Lung (tissue), 12 donors: ENCODE results near the gene ADGRV1. TPM values are rescaled to one million over a fixed set of nuclear protein-coding genes. Genes with fewer than 3 reads are reported as not detected.

Experiments used
- ATAC-seq: fragments of 200-7000 bp; cut with Tn5 transposase; one replicate; pipeline ENCODE4 v1.9.1; 2020; ENCODE audit warnings: moderate number of reproducible peaks; ENCODE audit not compliant: insufficient read depth, low FRiP score
- DNase-seq, 3 donors: peaks; one replicate each; pipeline ENCODE4 v3.0.0-alpha.2; 2013 to 2017
- H3K27ac ChIP-seq, 2 donors: one replicate each; pipeline ENCODE4 v1.5.1; 2013; ENCODE audit warnings: mild to moderate bottlenecking in 2 of 2, moderate library complexity in 2 of 2, control low read depth in 1 of 2, inconsistent platforms in 1 of 2, low read depth in 1 of 2, low read length in 1 of 2
- H3K27me3 ChIP-seq, 3 donors: one replicate each; pipeline ENCODE4 v1.5.1; 2013; ENCODE audit warnings: low read length in 2 of 3; ENCODE audit not compliant: control insufficient read depth in 3 of 3, insufficient read depth in 3 of 3
- H3K36me3 ChIP-seq, 4 donors: one replicate each; pipeline ENCODE4 v1.5.1; 2013; ENCODE audit warnings: low read length in 4 of 4, mild to moderate bottlenecking in 1 of 4, moderate library complexity in 1 of 4; ENCODE audit not compliant: control insufficient read depth in 4 of 4, insufficient read depth in 4 of 4
- H3K4me1 ChIP-seq, 5 donors: one replicate each; pipeline ENCODE4 v1.5.1; 2013; ENCODE audit warnings: low read length in 5 of 5, mild to moderate bottlenecking in 2 of 5, moderate library complexity in 1 of 5; ENCODE audit not compliant: control insufficient read depth in 5 of 5, insufficient read depth in 5 of 5
- H3K4me3 ChIP-seq: one replicate; pipeline ENCODE4 v1.5.1; 2013; ENCODE audit warnings: mild to moderate bottlenecking, control low read depth, moderate library complexity
- H3K9ac ChIP-seq, 2 donors: one replicate each; pipeline ENCODE4 v1.5.1; 2013; ENCODE audit warnings: low read length in 2 of 2, control low read depth in 1 of 2; ENCODE audit not compliant: insufficient read depth in 1 of 2
- H3K9me3 ChIP-seq, 4 donors: one replicate each; pipeline ENCODE4 v1.5.1; 2013; ENCODE audit warnings: low read length in 3 of 4, mild to moderate bottlenecking in 1 of 4, moderate library complexity in 1 of 4; ENCODE audit not compliant: control insufficient read depth in 4 of 4, insufficient read depth in 3 of 4
- WGBS, 2 donors: extraction: QIAGEN DNeasy Blood & Tissue Kit; methylation state at CpG; one replicate each; pipeline ENCODE4 v1.1.7; 2013; 5-methylcytosine and 5-hydroxymethylcytosine counted together
- polyA plus RNA-seq, 2 donors: library from polyadenylated mRNA; stranded (reverse); fragments of 200-250 nt; gene quantifications; one replicate each; pipeline ENCODE4 v1.2.1, GENCODE V29; 2013
- total RNA-seq, 2 donors: library from RNA; depleted of rRNA in 1 of 2; stranded (reverse); fragments of >200 nt in 1 of 2; gene quantifications; one replicate each; pipeline ENCODE4 v1.2.1, GENCODE V29; 2014 to 2021
- TF ChIP-seq, protein P1 (sequence below): IDR thresholded peaks from 2 replicates; pipeline ENCODE4 v1.5.1; 2012; ENCODE audit warnings: mild to moderate bottlenecking; ENCODE audit errors: control extremely low read depth, extremely low read depth
- donor health status: control.
- donor health status: control.
- donor health status: Bipolar disorder and iron deficiency.
- donor health status: healthy.
- donor health status: DM: yes; HTN: yes; CAD: no.

ADGRV1 gene
- total and polyA plus RNA-seq, 4 donors, result 3.6 to 66.2 (median 28.2) TPM

GRCh38 chr5:90557391-90557790 lies 1.2 kb upstream of the ADGRV1 start:
- peaks cover 0 to 15% (median 3%) of the 10 kb centered on the region in 5 donors for H3K4me1 ChIP-seq
- H3K4me3 ChIP-seq, result no peak overlapping the region
- no peak overlapping the region for H3K9ac ChIP-seq
- no peak for DNase-seq
- H3K27me3 ChIP-seq, result peaks cover 0 to 48% (median 23%) of the 10 kb centered on the region in 3 donors
- TF ChIP-seq, protein P1, sequence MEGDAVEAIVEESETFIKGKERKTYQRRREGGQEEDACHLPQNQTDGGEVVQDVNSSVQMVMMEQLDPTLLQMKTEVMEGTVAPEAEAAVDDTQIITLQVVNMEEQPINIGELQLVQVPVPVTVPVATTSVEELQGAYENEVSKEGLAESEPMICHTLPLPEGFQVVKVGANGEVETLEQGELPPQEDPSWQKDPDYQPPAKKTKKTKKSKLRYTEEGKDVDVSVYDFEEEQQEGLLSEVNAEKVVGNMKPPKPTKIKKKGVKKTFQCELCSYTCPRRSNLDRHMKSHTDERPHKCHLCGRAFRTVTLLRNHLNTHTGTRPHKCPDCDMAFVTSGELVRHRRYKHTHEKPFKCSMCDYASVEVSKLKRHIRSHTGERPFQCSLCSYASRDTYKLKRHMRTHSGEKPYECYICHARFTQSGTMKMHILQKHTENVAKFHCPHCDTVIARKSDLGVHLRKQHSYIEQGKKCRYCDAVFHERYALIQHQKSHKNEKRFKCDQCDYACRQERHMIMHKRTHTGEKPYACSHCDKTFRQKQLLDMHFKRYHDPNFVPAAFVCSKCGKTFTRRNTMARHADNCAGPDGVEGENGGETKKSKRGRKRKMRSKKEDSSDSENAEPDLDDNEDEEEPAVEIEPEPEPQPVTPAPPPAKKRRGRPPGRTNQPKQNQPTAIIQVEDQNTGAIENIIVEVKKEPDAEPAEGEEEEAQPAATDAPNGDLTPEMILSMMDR, result no peak
- no peak overlapping the region for H3K27ac ChIP-seq
- no peaks in the 10 kb centered on the region for H3K36me3 ChIP-seq
- no peak for ATAC-seq
- no peaks in the 10 kb centered on the region for H3K9me3 ChIP-seq
- 22 to 23% methylated on average over 9 of the region's 9 CpGs for WGBS, 2 donors

DNA sequence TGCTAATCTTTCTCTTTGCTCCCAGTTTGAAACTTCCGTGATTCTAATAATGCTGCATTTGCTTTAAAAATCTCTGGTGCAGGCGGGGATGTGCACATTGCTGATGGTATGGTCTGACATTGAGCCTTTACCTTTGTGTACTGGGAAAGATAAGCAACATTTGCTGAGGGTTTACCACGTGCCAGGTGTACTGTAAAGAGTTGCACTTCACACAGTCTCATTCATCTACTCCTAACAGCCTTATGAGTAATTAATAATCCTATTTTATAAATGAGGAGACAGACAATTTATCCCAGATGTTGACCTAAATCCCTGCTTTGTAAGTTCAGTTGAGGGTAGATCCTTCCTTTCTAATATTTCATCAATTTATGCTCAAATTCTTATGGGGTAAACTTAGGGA lies 726 bp upstream of the ADGRV1 start:
- peak overlapping the region in 1 of 2 donors; percentile 27 for H3K27ac ChIP-seq
- ATAC-seq (no peak), DNase-seq (peak in 1 of 3 donors; percentile 14)
- no peak overlapping the region for H3K4me3 ChIP-seq
- no peaks in the 10 kb centered on the region for H3K9me3 ChIP-seq
- no peak overlapping the region for H3K9ac ChIP-seq
- H3K36me3 ChIP-seq, result no peaks in the 10 kb centered on the region
- TF ChIP-seq, protein P1, result no peak
- WGBS, 2 donors, result 11 to 16% methylated on average over 3 of the region's 3 CpGs
- H3K27me3 ChIP-seq, result peaks cover 0 to 48% (median 23%) of the 10 kb centered on the region in 3 donors
- H3K4me1 ChIP-seq, result peaks cover 0 to 15% (median 3%) of the 10 kb centered on the region in 5 donors

GRCh38 chr5:90560771-90561170 lies 2.2 kb downstream of the ADGRV1 start:
- TF ChIP-seq, protein P1, result no peak
- Histone ChIP-seq H3K4me3 (no peak overlapping the region), H3K36me3 (no peaks in the 10 kb centered on the region), H3K9me3 (no peaks in the 10 kb centered on the region), H3K9ac (no peak overlapping the region), H3K27me3 (peaks cover 0 to 46% (median 23%) of the 10 kb centered on the region in 3 donors), H3K4me1 (peaks cover 0 to 15% (median 3%) of the 10 kb centered on the region in 5 donors), H3K27ac (no peak overlapping the region)
- no peak for ATAC-seq
- DNase-seq, result no peak
- 72 to 78% methylated on average over 2 of the region's 2 CpGs for WGBS, 2 donors

DNA sequence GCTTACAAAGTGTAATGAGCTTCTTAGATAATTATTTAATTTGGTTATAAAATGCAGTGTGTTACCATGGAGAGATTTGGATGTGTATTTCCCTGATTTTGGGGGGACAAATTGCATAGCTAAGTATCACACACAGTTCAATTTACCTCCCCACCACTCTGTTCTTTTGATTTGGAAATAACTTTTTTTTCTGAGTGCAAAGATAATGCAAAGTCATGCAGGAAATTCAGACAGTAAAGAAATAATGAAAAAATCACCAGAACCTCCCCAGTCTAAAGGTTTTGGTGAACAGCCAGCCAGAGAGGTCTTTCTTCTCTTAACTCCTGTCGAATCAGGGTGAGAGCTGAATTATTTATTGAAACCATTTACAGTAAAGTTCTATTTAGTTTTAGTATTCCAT lies 3.2 kb downstream of the ADGRV1 start:
- 52 to 54% methylated on average over 1 of the region's 1 CpG for WGBS, 2 donors
- TF ChIP-seq, protein P1, result no peak
- no peak for ATAC-seq
- H3K9ac ChIP-seq, result no peak overlapping the region
- H3K4me1 ChIP-seq, result peaks cover 0 to 15% (median 3%) of the 10 kb centered on the region in 5 donors
- H3K4me3 ChIP-seq, result no peak overlapping the region
- H3K36me3 ChIP-seq, result no peaks in the 10 kb centered on the region
- H3K27me3 ChIP-seq, result peaks cover 0 to 37% (median 17%) of the 10 kb centered on the region in 3 donors
- DNase-seq, result no peak
- no peaks in the 10 kb centered on the region for H3K9me3 ChIP-seq
- H3K27ac ChIP-seq, result no peak overlapping the region
